Activated CD8-positive, alpha-beta T cell treated with anti-CD3 and anti-CD28 coated beads for 36 hours (primary cell): ENCODE results near the gene FDCSP. TPM values are rescaled to one million over a fixed set of nuclear protein-coding genes. Genes with fewer than 3 reads are reported as not detected.
"Not testable (repeated sequence)": the region's sequence is repeated elsewhere in the genome, so short reads cannot be mapped to it uniquely, and the experiment has no call there.

Experiments
- ATAC-seq: fragments of 200-7000 bp; cut with Tn5 transposase; one replicate; pipeline ENCODE4 v1.10.0; 2021; ENCODE audit warnings: mild to moderate bottlenecking, moderate library complexity
- CTCF ChIA-PET: fragments of 350-600 bp; sonication (Branson Sonifier 250); formaldehyde crosslinking; loops from one replicate; lab custom pipeline; 2021; ENCODE audit warnings: antibody characterized with exemption; lab: Charles Lee
- POLR2A ChIA-PET: fragments of 350-600 bp; sonication (Branson Sonifier 250); formaldehyde crosslinking; loops from one replicate; lab custom pipeline; 2021; ENCODE audit warnings: antibody characterized with exemption; lab: Charles Lee
- DNase-seq: peaks from one replicate; pipeline ENCODE4 v3.0.0-alpha.2; 2020
- H3K27ac Mint-ChIP-seq: one replicate; pipeline ENCODE4 v1.8.0; 2021; ENCODE audit warnings: mild to moderate bottlenecking, mixed read lengths
- H3K27me3 Mint-ChIP-seq: one replicate; pipeline ENCODE4 v1.8.0; 2021; ENCODE audit warnings: mixed read lengths
- H3K36me3 Mint-ChIP-seq: one replicate; pipeline ENCODE4 v1.8.0; 2021; ENCODE audit warnings: low read depth, mixed read lengths
- H3K4me1 Mint-ChIP-seq: one replicate; pipeline ENCODE4 v1.8.0; 2021; ENCODE audit warnings: low read depth, mixed read lengths
- H3K4me3 Mint-ChIP-seq: one replicate; pipeline ENCODE4 v1.8.0; 2021; ENCODE audit warnings: mild to moderate bottlenecking, moderate library complexity, mixed read lengths
- H3K9me3 Mint-ChIP-seq: one replicate; pipeline ENCODE4 v1.8.0; 2021; ENCODE audit warnings: mixed read lengths
- intact Hi-C: fragments of 100-400 bp; cut with micrococcal nuclease; formaldehyde crosslinking; loops from one replicate; pipeline ENCODE4 v1.10.0; 2022
- total RNA-seq, 2 experiments: library from RNA; stranded (reverse); gene quantifications; one replicate each; pipeline ENCODE4 v1.2.3, GENCODE V29; 2021
- TF ChIP-seq, protein P1 (sequence below): fragments of 200-600 bp; IDR thresholded peaks from one replicate; pipeline ENCODE4 v1.8.0; 2022; ENCODE audit warnings: antibody characterized with exemption, mild to moderate bottlenecking

FDCSP gene
- total RNA-seq, 2 experiments from 2014 or later = not detected

DNA sequence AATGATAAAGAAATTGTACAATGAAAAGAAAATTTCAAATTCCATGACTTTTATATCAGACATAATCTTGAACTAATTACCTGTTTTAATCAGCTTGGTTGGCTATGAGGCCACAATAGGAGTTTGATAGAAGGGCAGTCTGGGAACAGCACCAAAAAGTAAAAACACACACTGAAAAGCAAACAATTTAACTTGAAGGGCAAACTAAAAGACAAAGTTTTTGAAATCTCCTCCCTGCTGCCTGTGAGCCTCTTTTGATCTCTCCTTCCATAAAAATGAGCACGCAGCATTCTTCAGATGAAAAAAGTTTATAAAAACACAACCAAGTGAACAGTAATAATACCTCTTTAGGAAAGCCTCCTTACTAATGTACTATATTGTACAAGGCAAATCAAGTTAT, 22.3 kb upstream of the FDCSP start:
- DNase-seq (no peak), ATAC-seq (no peak)
- POLR2A ChIA-PET = no interaction called here
- TF ChIP-seq, protein P1, sequence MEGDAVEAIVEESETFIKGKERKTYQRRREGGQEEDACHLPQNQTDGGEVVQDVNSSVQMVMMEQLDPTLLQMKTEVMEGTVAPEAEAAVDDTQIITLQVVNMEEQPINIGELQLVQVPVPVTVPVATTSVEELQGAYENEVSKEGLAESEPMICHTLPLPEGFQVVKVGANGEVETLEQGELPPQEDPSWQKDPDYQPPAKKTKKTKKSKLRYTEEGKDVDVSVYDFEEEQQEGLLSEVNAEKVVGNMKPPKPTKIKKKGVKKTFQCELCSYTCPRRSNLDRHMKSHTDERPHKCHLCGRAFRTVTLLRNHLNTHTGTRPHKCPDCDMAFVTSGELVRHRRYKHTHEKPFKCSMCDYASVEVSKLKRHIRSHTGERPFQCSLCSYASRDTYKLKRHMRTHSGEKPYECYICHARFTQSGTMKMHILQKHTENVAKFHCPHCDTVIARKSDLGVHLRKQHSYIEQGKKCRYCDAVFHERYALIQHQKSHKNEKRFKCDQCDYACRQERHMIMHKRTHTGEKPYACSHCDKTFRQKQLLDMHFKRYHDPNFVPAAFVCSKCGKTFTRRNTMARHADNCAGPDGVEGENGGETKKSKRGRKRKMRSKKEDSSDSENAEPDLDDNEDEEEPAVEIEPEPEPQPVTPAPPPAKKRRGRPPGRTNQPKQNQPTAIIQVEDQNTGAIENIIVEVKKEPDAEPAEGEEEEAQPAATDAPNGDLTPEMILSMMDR = no peak
- no peaks in the 10 kb centered on the region for H3K27me3 Mint-ChIP-seq
- CTCF ChIA-PET = no interaction called here
- intact Hi-C loops = no loop called here
- H3K9me3 Mint-ChIP-seq = no peaks in the 10 kb centered on the region
- H3K36me3 Mint-ChIP-seq = no peaks in the 10 kb centered on the region
- no peak overlapping the region for H3K4me3 Mint-ChIP-seq
- H3K27ac Mint-ChIP-seq = no peak overlapping the region
- H3K4me1 Mint-ChIP-seq = no peaks in the 10 kb centered on the region

DNA sequence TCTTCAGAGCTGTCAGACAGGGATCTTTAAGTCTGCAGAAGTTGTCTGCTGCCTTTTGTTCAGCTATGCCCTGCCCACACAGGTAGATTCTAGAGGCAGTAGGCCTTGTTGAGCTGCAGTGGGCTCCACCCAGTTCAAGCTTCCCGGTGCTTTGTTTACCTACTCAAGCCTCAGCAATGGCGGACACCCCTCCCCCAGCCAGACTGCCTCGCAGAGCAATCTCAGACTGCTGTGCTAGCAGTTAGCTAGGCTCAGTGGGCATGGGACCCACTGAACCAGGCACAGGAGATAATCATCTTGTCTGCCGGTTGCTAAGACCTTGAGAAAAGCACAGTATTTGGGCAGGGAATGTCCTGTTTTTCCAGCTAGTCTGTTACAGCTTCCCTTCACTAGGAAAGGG, 13.2 kb upstream of the FDCSP start:
- H3K4me1 Mint-ChIP-seq, H3K4me3 Mint-ChIP-seq, DNase-seq, POLR2A ChIA-PET, intact Hi-C loops, H3K9me3 Mint-ChIP-seq, H3K27me3 Mint-ChIP-seq, H3K27ac Mint-ChIP-seq, CTCF ChIA-PET, ATAC-seq, H3K36me3 Mint-ChIP-seq: not testable (repeated sequence)

DNA sequence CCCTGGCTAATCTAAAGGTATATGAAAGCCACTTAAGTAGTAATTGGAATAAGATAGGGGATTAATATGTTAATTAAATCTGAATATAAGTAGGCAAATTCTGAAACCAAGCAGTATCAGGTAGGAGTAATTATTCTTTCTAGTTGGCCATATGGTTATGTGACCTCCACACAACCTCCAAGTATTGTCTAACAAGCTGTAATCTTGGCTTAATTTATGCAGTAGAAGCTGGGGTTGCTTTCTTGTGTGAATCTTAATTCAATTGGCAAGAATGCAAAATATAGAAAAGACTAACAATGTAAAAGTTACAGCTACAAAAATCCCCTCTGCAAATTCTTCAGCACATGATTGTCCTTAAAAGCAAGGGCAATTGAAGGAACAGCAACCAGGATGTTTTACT, 9.8 kb upstream of the FDCSP start:
- H3K9me3 Mint-ChIP-seq, H3K4me1 Mint-ChIP-seq, CTCF ChIA-PET, H3K27me3 Mint-ChIP-seq, H3K27ac Mint-ChIP-seq, ATAC-seq, H3K36me3 Mint-ChIP-seq, DNase-seq, intact Hi-C loops, POLR2A ChIA-PET, H3K4me3 Mint-ChIP-seq: not testable (repeated sequence)

DNA sequence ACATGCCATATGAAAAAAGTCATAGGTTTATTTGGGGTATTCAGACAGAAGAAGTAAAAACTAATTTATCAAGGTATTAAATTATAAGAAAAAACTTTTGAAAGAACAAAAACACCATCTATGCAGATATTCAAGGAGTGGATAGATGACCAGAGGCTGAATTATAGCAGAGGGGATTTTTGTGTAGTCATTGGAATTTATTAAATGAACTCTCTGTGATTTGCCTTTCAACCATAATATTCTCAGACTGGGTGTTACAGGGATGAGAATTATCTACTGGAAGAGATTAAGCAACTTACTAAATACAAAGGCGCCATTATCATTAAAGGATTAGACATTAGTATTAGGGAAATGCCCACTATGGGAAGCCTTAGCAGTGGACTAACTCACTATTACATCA, 9.4 kb upstream of the FDCSP start:
- DNase-seq, H3K4me1 Mint-ChIP-seq, H3K27me3 Mint-ChIP-seq, H3K27ac Mint-ChIP-seq, ATAC-seq, POLR2A ChIA-PET, H3K36me3 Mint-ChIP-seq, H3K4me3 Mint-ChIP-seq, intact Hi-C loops, H3K9me3 Mint-ChIP-seq, CTCF ChIA-PET: not testable (repeated sequence)

DNA sequence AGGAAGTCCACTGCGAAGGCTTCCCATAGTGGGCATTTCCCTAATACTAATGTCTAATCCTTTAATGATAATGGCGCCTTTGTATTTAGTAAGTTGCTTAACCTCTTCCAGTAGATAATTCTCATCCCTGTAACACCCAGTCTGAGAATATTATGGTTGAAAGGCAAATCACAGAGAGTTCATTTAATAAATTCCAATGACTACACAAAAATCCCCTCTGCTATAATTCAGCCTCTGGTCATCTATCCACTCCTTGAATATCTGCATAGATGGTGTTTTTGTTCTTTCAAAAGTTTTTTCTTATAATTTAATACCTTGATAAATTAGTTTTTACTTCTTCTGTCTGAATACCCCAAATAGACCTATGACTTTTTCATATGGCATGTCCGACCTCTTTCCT, 4.5 kb upstream of the FDCSP start:
- POLR2A ChIA-PET, H3K4me1 Mint-ChIP-seq, intact Hi-C loops, H3K27me3 Mint-ChIP-seq, H3K9me3 Mint-ChIP-seq, CTCF ChIA-PET, ATAC-seq, DNase-seq, H3K36me3 Mint-ChIP-seq, H3K4me3 Mint-ChIP-seq, H3K27ac Mint-ChIP-seq: not testable (repeated sequence)

DNA sequence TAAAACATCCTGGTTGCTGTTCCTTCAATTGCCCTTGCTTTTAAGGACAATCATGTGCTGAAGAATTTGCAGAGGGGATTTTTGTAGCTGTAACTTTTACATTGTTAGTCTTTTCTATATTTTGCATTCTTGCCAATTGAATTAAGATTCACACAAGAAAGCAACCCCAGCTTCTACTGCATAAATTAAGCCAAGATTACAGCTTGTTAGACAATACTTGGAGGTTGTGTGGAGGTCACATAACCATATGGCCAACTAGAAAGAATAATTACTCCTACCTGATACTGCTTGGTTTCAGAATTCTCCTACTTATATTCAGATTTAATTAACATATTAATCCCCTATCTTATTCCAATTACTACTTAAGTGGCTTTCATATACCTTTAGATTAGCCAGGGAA, 4.1 kb upstream of the FDCSP start:
- H3K36me3 Mint-ChIP-seq, H3K27ac Mint-ChIP-seq, ATAC-seq, H3K27me3 Mint-ChIP-seq, CTCF ChIA-PET, DNase-seq, H3K4me1 Mint-ChIP-seq, H3K9me3 Mint-ChIP-seq, POLR2A ChIA-PET, H3K4me3 Mint-ChIP-seq, intact Hi-C loops: not testable (repeated sequence)

DNA sequence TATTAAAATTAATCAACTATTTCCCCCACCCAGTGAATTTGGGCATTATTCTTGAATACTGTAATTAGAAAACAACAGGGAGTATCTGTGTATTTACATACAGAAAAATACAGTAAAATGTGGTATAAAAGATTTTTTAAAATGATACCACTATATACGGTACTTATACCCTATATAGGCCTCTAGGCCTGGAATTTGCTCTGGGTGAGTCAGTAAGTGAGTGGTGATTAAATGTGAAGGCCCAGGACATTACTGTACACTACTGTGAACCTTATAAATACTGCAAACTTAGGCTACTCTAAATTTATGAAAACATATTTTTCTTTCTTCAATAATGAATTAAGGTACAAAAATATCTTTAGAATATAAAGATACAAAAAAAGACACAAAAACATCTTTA, 10.2 kb downstream of the FDCSP start:
- intact Hi-C loops = no loop called here
- CTCF ChIA-PET = no interaction called here
- no peaks in the 10 kb centered on the region for H3K27me3 Mint-ChIP-seq
- DNase-seq (no peak), ATAC-seq (no peak)
- TF ChIP-seq, protein P1 = no peak
- no peak overlapping the region for H3K4me3 Mint-ChIP-seq
- POLR2A ChIA-PET = no interaction called here
- H3K27ac Mint-ChIP-seq = no peak overlapping the region
- H3K9me3 Mint-ChIP-seq = no peaks in the 10 kb centered on the region
- no peaks in the 10 kb centered on the region for H3K4me1 Mint-ChIP-seq
- no peaks in the 10 kb centered on the region for H3K36me3 Mint-ChIP-seq
